Vagina (tissue), 2 donors: Measurements from ENCODE around the gene AADACL3. TPM values are rescaled to one million over a fixed set of nuclear protein-coding genes. Genes with fewer than 3 reads are reported as not detected.
"Not testable (repeated sequence)": the region's sequence is repeated elsewhere in the genome, so short reads cannot be mapped to it uniquely, and the experiment has no call there.

ENCODE experiments used
- DNase-seq, 2 donors: peaks; one replicate each; pipeline ENCODE4 v3.0.0-alpha.2; 2017; ENCODE audit errors: extremely low spot score in 2 of 2
- H3K27ac ChIP-seq: fragments of 200-600 bp; sonication (generic); one replicate; pipeline ENCODE4 v1.5.1; 2019
- H3K27me3 ChIP-seq: fragments of 200-600 bp; sonication (generic); one replicate; pipeline ENCODE4 v1.5.1; 2019
- H3K36me3 ChIP-seq, 2 donors: fragments of 200-600 bp; sonication (generic); one replicate each; pipeline ENCODE4 v1.5.1; 2017 to 2019
- H3K4me1 ChIP-seq: fragments of 200-600 bp; sonication (generic); one replicate; pipeline ENCODE4 v1.5.1; 2019
- H3K4me3 ChIP-seq, 2 donors: fragments of 200-600 bp; sonication (generic); 1 replicate in 1 of 2; 2 replicates in 1 of 2; pipeline ENCODE4 v1.5.1; 2016 to 2019
- H3K9me3 ChIP-seq: fragments of 200-600 bp; sonication (generic); one replicate; pipeline ENCODE4 v1.5.1; 2019
- POLR2A ChIP-seq, 2 donors: fragments of 450-650 bp; IDR thresholded peaks; one replicate each; pipeline ENCODE4 v1.6.1; 2017; ENCODE audit warnings: antibody characterized with exemption in 2 of 2, mild to moderate bottlenecking in 2 of 2, moderate library complexity in 2 of 2
- POLR2AphosphoS5 ChIP-seq, 2 donors: sonication (generic); formaldehyde crosslinking; IDR thresholded peaks; one replicate each; pipeline ENCODE4 v1.9.0; 2017; ENCODE audit warnings: antibody characterized with exemption in 2 of 2, mild to moderate bottlenecking in 2 of 2, low read depth in 1 of 2; ENCODE audit not compliant: insufficient read depth in 1 of 2
- intact Hi-C: fragments of 100-400 bp; cut with DNase I; formaldehyde crosslinking; loops from one replicate; pipeline ENCODE4 v1.15.1; 2023
- total RNA-seq: library from RNA; depleted of rRNA; stranded (reverse); fragments of >200 nt; gene quantifications from one replicate; pipeline ENCODE4 v1.2.3, GENCODE V29; 2016
- TF ChIP-seq, protein P1 (sequence below), 3 experiments: fragments of 450-650 bp in 2 of 3; fragments of 200-600 bp in 1 of 3; sonication (generic) in 1 of 3; IDR thresholded peaks; one replicate each; pipeline ENCODE4 v1.5.1; 2017 to 2019; ENCODE audit warnings: antibody characterized with exemption in 3 of 3, mild to moderate bottlenecking in 2 of 3, moderate library complexity in 2 of 3

Gene AADACL3
- not detected for total RNA-seq

DNA sequence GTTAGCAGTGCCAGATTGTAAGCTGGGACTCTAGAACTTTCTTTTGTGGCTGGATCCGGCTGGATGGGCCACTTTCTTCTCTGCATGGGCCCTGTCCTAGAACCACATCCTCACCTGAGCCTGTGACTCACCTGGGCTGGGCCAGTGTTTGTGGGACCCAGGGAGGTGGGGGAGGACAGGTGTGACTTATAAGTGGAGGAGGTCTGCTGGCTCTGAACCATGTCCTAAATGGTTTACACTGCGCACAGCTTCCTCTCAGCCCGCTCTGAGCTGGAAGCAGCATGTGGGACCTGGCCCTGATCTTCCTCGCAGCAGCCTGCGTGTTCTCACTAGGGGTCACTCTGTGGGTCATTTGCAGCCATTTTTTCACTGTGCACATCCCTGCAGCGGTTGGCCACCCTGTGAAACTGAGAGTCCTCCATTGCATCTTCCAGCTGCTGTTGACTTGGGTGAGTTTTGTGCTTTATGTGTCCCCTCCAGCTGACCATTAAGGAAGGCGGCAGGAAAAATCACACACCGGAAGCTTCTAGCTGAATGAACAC lies at the start of gene AADACL3:
AADACL3 (plus strand) TSS at position 215 of the 542 bp plus-strand sequence; CDS start at position 282, 67 bp downstream.
- no peak within 1 kb of the TSS for H3K4me3 ChIP-seq
- intact Hi-C loops, result no loop called here
- H3K4me1 ChIP-seq, result no peaks in the 10 kb centered on the region
- H3K27me3 ChIP-seq, result no peaks in the 10 kb centered on the region
- TF ChIP-seq, protein P1, sequence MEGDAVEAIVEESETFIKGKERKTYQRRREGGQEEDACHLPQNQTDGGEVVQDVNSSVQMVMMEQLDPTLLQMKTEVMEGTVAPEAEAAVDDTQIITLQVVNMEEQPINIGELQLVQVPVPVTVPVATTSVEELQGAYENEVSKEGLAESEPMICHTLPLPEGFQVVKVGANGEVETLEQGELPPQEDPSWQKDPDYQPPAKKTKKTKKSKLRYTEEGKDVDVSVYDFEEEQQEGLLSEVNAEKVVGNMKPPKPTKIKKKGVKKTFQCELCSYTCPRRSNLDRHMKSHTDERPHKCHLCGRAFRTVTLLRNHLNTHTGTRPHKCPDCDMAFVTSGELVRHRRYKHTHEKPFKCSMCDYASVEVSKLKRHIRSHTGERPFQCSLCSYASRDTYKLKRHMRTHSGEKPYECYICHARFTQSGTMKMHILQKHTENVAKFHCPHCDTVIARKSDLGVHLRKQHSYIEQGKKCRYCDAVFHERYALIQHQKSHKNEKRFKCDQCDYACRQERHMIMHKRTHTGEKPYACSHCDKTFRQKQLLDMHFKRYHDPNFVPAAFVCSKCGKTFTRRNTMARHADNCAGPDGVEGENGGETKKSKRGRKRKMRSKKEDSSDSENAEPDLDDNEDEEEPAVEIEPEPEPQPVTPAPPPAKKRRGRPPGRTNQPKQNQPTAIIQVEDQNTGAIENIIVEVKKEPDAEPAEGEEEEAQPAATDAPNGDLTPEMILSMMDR (IDR thresholded peaks at IDR 0.05), result no peak
- TF ChIP-seq POLR2A (IDR thresholded peaks at IDR 0.05), result no peak
- no peaks in the 10 kb centered on the region for H3K36me3 ChIP-seq
- DNase-seq, result no peak
- H3K9me3 ChIP-seq, result no peaks in the 10 kb centered on the region
- H3K27ac ChIP-seq, result no peak within 1 kb of the TSS

DNA sequence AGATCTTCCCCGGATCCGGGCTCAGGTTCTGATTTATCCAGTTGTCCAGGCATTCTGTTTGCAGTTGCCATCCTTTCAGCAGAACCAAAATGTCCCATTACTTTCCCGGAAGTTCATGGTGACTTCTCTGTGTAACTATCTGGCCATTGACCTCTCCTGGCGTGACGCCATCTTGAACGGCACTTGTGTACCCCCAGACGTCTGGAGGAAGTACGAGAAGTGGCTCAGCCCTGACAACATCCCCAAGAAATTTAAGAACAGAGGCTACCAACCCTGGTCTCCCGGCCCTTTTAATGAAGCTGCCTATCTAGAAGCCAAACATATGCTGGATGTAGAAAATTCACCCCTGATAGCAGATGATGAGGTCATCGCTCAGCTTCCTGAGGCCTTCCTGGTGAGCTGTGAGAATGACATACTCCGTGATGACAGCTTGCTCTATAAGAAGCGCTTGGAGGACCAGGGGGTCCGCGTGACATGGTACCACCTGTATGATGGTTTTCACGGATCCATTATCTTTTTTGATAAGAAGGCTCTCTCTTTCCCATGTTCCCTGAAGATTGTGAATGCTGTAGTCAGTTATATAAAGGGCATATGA lies 49.7 kb upstream of the AADACL3 start:
- Histone ChIP-seq H3K27me3 (no peaks in the 10 kb centered on the region), H3K27ac (no peak overlapping the region), H3K36me3 (no peaks in the 10 kb centered on the region), H3K4me1 (no peaks in the 10 kb centered on the region), H3K9me3 (no peaks in the 10 kb centered on the region), H3K4me3 (no peak overlapping the region)
- intact Hi-C loops, result no loop called here
- TF ChIP-seq, protein P1 (IDR thresholded peaks at IDR 0.05), result no peak
- TF ChIP-seq POLR2A (IDR thresholded peaks at IDR 0.05), result no peak
- DNase-seq, result no peak

DNA sequence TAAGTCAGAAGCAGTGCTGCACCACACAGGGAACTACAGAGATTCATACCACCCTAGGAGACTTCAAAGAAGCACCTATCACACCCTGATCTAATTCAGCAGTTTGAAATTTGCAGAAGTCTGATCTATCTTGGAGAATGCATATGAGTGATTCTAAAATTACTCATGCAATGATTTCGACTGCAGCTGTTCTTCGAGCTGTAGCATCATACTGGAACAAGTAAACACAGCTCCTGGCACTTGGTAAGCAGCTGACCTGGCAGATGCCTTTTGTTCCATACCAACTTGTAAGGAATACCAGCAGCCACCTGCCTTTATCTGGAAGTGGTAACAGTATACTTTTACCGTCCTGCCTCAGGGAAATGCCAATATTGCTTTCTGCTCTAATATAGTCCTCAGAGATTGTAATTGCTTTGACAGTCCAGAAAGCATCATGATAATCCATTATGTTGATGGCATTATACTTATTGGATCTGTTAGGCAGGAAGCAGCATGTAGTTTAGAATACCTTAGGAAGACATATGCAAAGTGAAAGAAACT lies 46.3 kb upstream of the AADACL3 start:
- no peaks in the 10 kb centered on the region for H3K9me3 ChIP-seq
- no peak overlapping the region for H3K4me3 ChIP-seq
- intact Hi-C loops, result no loop called here
- no peaks in the 10 kb centered on the region for H3K36me3 ChIP-seq
- DNase-seq, result no peak
- no peaks in the 10 kb centered on the region for H3K4me1 ChIP-seq
- no peak overlapping the region for H3K27ac ChIP-seq
- TF ChIP-seq POLR2A (IDR thresholded peaks at IDR 0.05) (no peak), POLR2AphosphoS5 (IDR thresholded peaks at IDR 0.05; ENCODE audit: insufficient read depth in 1 of 2, low read depth in 1 of 2) (no peak)
- TF ChIP-seq, protein P1 (IDR thresholded peaks at IDR 0.05), result no peak
- no peaks in the 10 kb centered on the region for H3K27me3 ChIP-seq

GRCh38 chr1:12674358-12674757 lies 41.6 kb upstream of the AADACL3 start:
- no peaks in the 10 kb centered on the region for H3K9me3 ChIP-seq
- TF ChIP-seq, protein P1 (IDR thresholded peaks at IDR 0.05), result no peak
- no peak for TF ChIP-seq POLR2AphosphoS5 (IDR thresholded peaks at IDR 0.05; ENCODE audit: insufficient read depth in 1 of 2, low read depth in 1 of 2)
- no peak for TF ChIP-seq POLR2A (IDR thresholded peaks at IDR 0.05)
- no peaks in the 10 kb centered on the region for H3K4me1 ChIP-seq
- no peaks in the 10 kb centered on the region for H3K36me3 ChIP-seq
- H3K4me3 ChIP-seq, result no peak overlapping the region
- DNase-seq, result no peak
- H3K27ac ChIP-seq, result no peak overlapping the region
- no peaks in the 10 kb centered on the region for H3K27me3 ChIP-seq
- intact Hi-C loops, result no loop called here

GRCh38 chr1:12676122-12676521 lies 39.8 kb upstream of the AADACL3 start:
- H3K4me3 ChIP-seq, intact Hi-C loops, H3K9me3 ChIP-seq: not testable (repeated sequence)

More at GRCh38 chr1:12676122-12676521, 39.8 kb upstream of the AADACL3 start:
- DNase-seq, H3K27me3 ChIP-seq, H3K27ac ChIP-seq, H3K36me3 ChIP-seq, H3K4me1 ChIP-seq: not testable (repeated sequence)
